ENCODE data around the gene ALLC.

GRCh38 chr2:3670376-3670775, 12.4 kb downstream of the ALLC start:
- TF ChIP-seq TAF1 (IDR thresholded peaks at IDR 0.05; ENCODE audit: borderline replicate concordance, low read depth, low read length): no peak
- no peak for TF ChIP-seq POLR2A (IDR thresholded peaks at IDR 0.05; ENCODE audit: low read depth, low read length)
- TF ChIP-seq POLR2AphosphoS5 (IDR thresholded peaks at IDR 0.05; ENCODE audit: low read depth, low read length): no peak
